Measurements from ENCODE around the gene UBL4A. TPM values are rescaled to one million over a fixed set of nuclear protein-coding genes. Genes with fewer than 3 reads are reported as not detected.

Gene UBL4A
- total RNA-seq, 1 experiment from 2014 or later, result 41.3 TPM

DNA sequence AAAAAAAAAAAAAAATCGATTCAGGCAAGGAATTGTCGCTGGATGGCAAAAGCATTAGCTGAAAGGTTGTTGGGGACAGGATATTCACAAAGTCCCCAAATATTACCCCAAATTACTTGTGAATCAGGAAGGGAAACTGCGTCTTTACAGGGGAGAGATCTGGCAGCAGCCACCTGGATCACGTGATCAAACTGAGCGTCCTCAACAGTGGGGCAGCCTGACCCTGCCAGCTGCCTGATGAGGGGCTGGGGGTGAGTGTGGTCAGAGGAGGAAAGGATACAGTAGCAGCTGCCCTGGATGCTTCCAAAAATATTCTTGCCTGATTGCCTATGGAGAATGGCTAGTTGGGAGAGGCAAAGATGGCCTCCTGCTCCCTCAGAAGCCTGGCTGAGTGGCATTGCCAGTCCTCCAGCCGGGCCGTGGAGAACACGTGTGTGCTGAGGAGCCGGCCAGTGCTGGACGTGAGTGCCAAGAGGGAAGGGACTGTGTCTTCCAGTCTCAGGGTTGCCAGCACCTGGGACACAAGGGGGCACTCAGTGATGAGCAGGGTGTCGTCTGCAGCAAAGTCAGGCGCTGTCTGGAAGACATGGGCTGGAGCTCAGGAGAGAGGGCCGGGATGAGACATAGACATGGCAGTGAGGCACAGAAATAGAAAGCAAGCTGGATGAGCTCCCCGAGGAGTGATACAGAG, 4.4 kb downstream of the UBL4A start:
- intact Hi-C loops (cut with micrococcal nuclease; ENCODE audit: unreplicated experiment), result no loop called here
- Mint-ChIP-seq H3K27me3 (ENCODE audit: unreplicated experiment) (no peaks in the 10 kb centered on the region), H3K27ac (ENCODE audit: unreplicated experiment) (no peak overlapping the region), H3K4me1 (ENCODE audit: low read depth, unreplicated experiment) (no peaks in the 10 kb centered on the region), H3K4me3 (ENCODE audit: low read depth, unreplicated experiment) (no peak overlapping the region), H3K36me3 (ENCODE audit: insufficient read depth, unreplicated experiment) (peaks cover 53% of the 10 kb centered on the region), H3K9me3 (ENCODE audit: low read depth, unreplicated experiment) (no peaks in the 10 kb centered on the region)
- CTCF ChIA-PET, result no interaction called here
- TF ChIP-seq CTCF (IDR thresholded peaks at IDR 0.05; ENCODE audit: unreplicated experiment), result no peak
- BruUV-seq (replicated peaks), result no TSS peak
- no peak for DNase-seq

GRCh38 chrX:154481195-154481594, 5.2 kb downstream of the UBL4A start:
- CTCF ChIA-PET, result no interaction called here
- H3K9me3 Mint-ChIP-seq (ENCODE audit: low read depth, unreplicated experiment), result no peaks in the 10 kb centered on the region

GRCh38 chrX:154478728-154479622, 7.4 kb downstream of the UBL4A start, which contains the start of gene LAGE3:
Gene LAGE3, minus strand, starts transcription at chrX:154479281. Its CDS starts 366 bp downstream, at chrX:154478915.
- peak within 1 kb of the TSS; percentile 74 for H3K4me3 Mint-ChIP-seq (ENCODE audit: low read depth, unreplicated experiment)
- H3K9me3 Mint-ChIP-seq (ENCODE audit: low read depth, unreplicated experiment), result no peaks in the 10 kb centered on the region
- peak within 1 kb of the TSS; percentile 66 for H3K27ac Mint-ChIP-seq (ENCODE audit: unreplicated experiment)
- BruUV-seq (replicated peaks), result no TSS peak
- peak; percentile 98 for DNase-seq
- no peak for TF ChIP-seq CTCF (IDR thresholded peaks at IDR 0.05; ENCODE audit: unreplicated experiment)
- H3K27me3 Mint-ChIP-seq (ENCODE audit: unreplicated experiment), result no peaks in the 10 kb centered on the region
- CTCF ChIA-PET, result no interaction called here
- H3K4me1 Mint-ChIP-seq (ENCODE audit: low read depth, unreplicated experiment), result no peaks in the 10 kb centered on the region
- intact Hi-C loops (cut with micrococcal nuclease; ENCODE audit: unreplicated experiment), result no loop called here
- peaks cover 51% of the 10 kb centered on the region for H3K36me3 Mint-ChIP-seq (ENCODE audit: insufficient read depth, unreplicated experiment)

More at GRCh38 chrX:154481195-154481594, 5.2 kb downstream of the UBL4A start:
- BruUV-seq (replicated peaks), result no TSS peak
- TF ChIP-seq CTCF (IDR thresholded peaks at IDR 0.05; ENCODE audit: unreplicated experiment), result no peak
- Mint-ChIP-seq H3K4me3 (ENCODE audit: low read depth, unreplicated experiment) (no peak overlapping the region), H3K27ac (ENCODE audit: unreplicated experiment) (no peak overlapping the region), H3K27me3 (ENCODE audit: unreplicated experiment) (no peaks in the 10 kb centered on the region), H3K4me1 (ENCODE audit: low read depth, unreplicated experiment) (no peaks in the 10 kb centered on the region), H3K36me3 (ENCODE audit: insufficient read depth, unreplicated experiment) (peaks cover 53% of the 10 kb centered on the region)
- intact Hi-C loops (cut with micrococcal nuclease; ENCODE audit: unreplicated experiment), result no loop called here
- no peak for DNase-seq

DNA sequence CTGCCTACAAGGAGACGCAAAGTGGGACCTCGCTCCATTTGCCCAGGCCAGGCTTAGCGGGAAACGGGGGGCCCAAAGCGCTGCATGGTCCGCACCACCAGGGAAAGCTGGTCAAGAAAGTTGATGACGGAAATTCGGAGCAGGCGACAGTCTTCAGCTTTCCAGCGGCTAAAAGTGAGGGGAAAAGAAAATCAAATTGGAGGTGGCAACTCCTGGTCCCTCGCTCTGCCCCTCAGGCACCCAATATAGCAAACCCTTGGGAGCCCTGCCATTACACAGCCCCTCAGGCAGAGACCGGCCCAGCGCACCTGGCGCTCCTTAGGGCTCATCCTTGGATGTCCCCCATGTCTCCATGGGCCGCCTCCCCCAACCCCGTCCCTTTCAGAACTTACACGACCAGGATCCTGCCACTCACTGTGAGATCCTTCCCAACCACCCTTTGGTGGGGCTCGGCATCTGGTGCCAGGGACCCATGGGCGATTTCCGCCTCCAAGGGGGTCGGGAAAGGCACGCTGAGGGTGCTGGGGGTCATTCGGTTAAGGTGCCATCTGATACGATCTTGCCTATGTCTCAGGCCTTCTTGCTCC, 8.4 kb downstream of the UBL4A start:
- no peak for TF ChIP-seq CTCF (IDR thresholded peaks at IDR 0.05; ENCODE audit: unreplicated experiment)
- no peaks in the 10 kb centered on the region for H3K27me3 Mint-ChIP-seq (ENCODE audit: unreplicated experiment)
- CTCF ChIA-PET, result interaction anchor here (0.5 to 0.7 kb wide), 2 partner anchors 17 to 155 kb away, joined by 3 to 4 read pairs; no protein-coding TSS in a partner anchor
- no peak overlapping the region for H3K27ac Mint-ChIP-seq (ENCODE audit: unreplicated experiment)
- no peaks in the 10 kb centered on the region for H3K4me1 Mint-ChIP-seq (ENCODE audit: low read depth, unreplicated experiment)
- intact Hi-C loops (cut with micrococcal nuclease; ENCODE audit: unreplicated experiment), result no loop called here
- peaks cover 44% of the 10 kb centered on the region for H3K36me3 Mint-ChIP-seq (ENCODE audit: insufficient read depth, unreplicated experiment)
- H3K9me3 Mint-ChIP-seq (ENCODE audit: low read depth, unreplicated experiment), result no peaks in the 10 kb centered on the region
- TSS peak; percentile 91 for BruUV-seq (replicated peaks)
- peak overlapping the region; percentile 74 for H3K4me3 Mint-ChIP-seq (ENCODE audit: low read depth, unreplicated experiment)
- no peak for DNase-seq

Measured in Calu3 (cell line).